Neural progenitor cell (in vitro differentiated cells): ENCODE measurements around the gene ERC1.

Experiments
- EZH2phosphoT487 ChIP-seq: fragments of 200-600 bp; sonication (generic); IDR thresholded peaks from 2 replicates; pipeline ENCODE4 v1.6.1; 2017; ENCODE audit warnings: antibody characterized with exemption
- TF ChIP-seq, protein P1 (sequence below): fragments of 200-600 bp; sonication (generic); IDR thresholded peaks from 2 replicates; pipeline ENCODE4 v1.5.1; 2017; ENCODE audit warnings: antibody characterized with exemption, mild to moderate bottlenecking

DNA sequence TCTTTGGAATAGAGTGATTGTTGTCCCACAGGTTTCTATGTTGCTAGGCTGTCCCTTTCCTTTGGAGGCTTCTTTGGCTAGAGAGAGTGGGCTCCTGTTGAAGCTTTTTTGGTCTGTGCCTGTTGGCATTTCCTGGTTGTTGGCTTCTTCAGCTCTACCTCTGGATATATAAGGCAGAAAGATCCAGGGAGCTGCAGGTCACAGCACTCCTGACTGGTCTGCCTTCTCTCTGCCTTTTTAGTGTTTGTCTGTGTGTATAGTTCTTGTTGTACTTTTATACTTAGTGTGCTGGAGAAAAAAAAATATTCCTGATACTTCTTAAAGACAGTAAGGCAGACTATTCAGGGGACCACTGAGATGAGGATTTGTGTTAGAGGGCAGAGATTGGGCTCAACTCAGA lies 400.7 kb downstream of the ERC1 start:
- TF ChIP-seq, protein P1, sequence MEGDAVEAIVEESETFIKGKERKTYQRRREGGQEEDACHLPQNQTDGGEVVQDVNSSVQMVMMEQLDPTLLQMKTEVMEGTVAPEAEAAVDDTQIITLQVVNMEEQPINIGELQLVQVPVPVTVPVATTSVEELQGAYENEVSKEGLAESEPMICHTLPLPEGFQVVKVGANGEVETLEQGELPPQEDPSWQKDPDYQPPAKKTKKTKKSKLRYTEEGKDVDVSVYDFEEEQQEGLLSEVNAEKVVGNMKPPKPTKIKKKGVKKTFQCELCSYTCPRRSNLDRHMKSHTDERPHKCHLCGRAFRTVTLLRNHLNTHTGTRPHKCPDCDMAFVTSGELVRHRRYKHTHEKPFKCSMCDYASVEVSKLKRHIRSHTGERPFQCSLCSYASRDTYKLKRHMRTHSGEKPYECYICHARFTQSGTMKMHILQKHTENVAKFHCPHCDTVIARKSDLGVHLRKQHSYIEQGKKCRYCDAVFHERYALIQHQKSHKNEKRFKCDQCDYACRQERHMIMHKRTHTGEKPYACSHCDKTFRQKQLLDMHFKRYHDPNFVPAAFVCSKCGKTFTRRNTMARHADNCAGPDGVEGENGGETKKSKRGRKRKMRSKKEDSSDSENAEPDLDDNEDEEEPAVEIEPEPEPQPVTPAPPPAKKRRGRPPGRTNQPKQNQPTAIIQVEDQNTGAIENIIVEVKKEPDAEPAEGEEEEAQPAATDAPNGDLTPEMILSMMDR, result no peak
- no peak for TF ChIP-seq EZH2phosphoT487
